H1 (cell line): Measurements from ENCODE around the gene NPTX1. TPM values are rescaled to one million over a fixed set of nuclear protein-coding genes. Genes with fewer than 3 reads are reported as not detected.

Experiments
- CTCF ChIA-PET: fragments of 300-600 bp; sonication (Branson Sonifier 250); formaldehyde crosslinking; loops from one replicate; lab custom pipeline; 2021; ENCODE audit not compliant: partially characterized antibody; lab: Charles Lee
- POLR2A ChIA-PET: fragments of 300-600 bp; sonication (Branson Sonifier 250); formaldehyde crosslinking; loops from one replicate; lab custom pipeline; 2021; ENCODE audit warnings: inconsistent platforms; ENCODE audit not compliant: partially characterized antibody; lab: Charles Lee
- DNase-seq, 2 experiments: peaks; one replicate each; pipeline versions ENCODE4 v3.0.0 to v3.0.0-alpha.2; 2010 to 2022; ENCODE audit warnings: low spot score in 2 of 2, low read depth in 1 of 2, mixed read lengths in 1 of 2
- FAIRE-seq: peaks from 2 replicates; lab custom pipeline; 2011; peaks lifted over from hg19 to GRCh38; lab: Jason Lieb, UNC
- H2AFZ ChIP-seq: 2 replicates; pipeline ENCODE4 v1.8.1; 2012; ENCODE audit warnings: low read length, inconsistent platforms
- H2AK5ac ChIP-seq: 2 replicates; pipeline ENCODE4 v1.6.1; 2013; ENCODE audit warnings: low read depth, low read length
- H2BK120ac ChIP-seq: replicated peaks from 2 replicates; pipeline ENCODE3; 2013; ENCODE audit warnings: low read depth, low read length, inconsistent platforms
- H2BK12ac ChIP-seq: 2 replicates; pipeline ENCODE4 v1.6.1; 2013; ENCODE audit warnings: low read depth, low read length
- H2BK15ac ChIP-seq: 2 replicates; pipeline ENCODE4 v1.6.1; 2013; ENCODE audit warnings: low read length
- H2BK20ac ChIP-seq: 2 replicates; pipeline ENCODE4 v1.6.1; 2013; ENCODE audit warnings: low read length
- H2BK5ac ChIP-seq: 2 replicates; pipeline ENCODE4 v1.6.1; 2013; ENCODE audit warnings: low read depth, low read length
- H3K14ac ChIP-seq: 2 replicates; pipeline ENCODE4 v1.6.1; 2013; ENCODE audit warnings: inconsistent platforms; ENCODE audit not compliant: insufficient read length
- H3K18ac ChIP-seq: 2 replicates; pipeline ENCODE4 v1.6.1; 2013; ENCODE audit warnings: low read length; ENCODE audit errors: extremely low read depth
- H3K23ac ChIP-seq: 2 replicates; pipeline ENCODE4 v1.6.1; 2013; ENCODE audit warnings: inconsistent platforms; ENCODE audit not compliant: insufficient read length
- H3K23me2 ChIP-seq: 2 replicates; pipeline ENCODE4 v1.6.1; 2013; ENCODE audit warnings: low read depth, low read length
- H3K27ac ChIP-seq: 2 replicates; pipeline ENCODE4 v1.6.1; 2011; ENCODE audit warnings: low read depth, low read length, inconsistent platforms
- H3K27me3 ChIP-seq, 4 experiments: replicated peaks in 1 of 4; 1 replicate in 1 of 4; 2 replicates in 3 of 4; pipeline versions ENCODE4 v1.6.1 to v1.8.1; 2011 to 2013; ENCODE audit warnings: low read length in 3 of 4, mild to moderate bottlenecking in 3 of 4, inconsistent platforms in 2 of 4, mixed read lengths in 2 of 4, moderate library complexity in 1 of 4; ENCODE audit not compliant: control insufficient read depth in 3 of 4, insufficient read depth in 3 of 4; ENCODE audit errors: extremely low read depth in 1 of 4
- H3K36me3 ChIP-seq, 4 experiments: 2 replicates each; pipeline versions ENCODE4 v1.6.1 to v1.8.1; 2011 to 2013; ENCODE audit warnings: mild to moderate bottlenecking in 4 of 4, low read length in 3 of 4, moderate library complexity in 2 of 4, control low read depth in 1 of 4, inconsistent platforms in 1 of 4; ENCODE audit not compliant: insufficient read depth in 4 of 4, control insufficient read depth in 2 of 4
- H3K4ac ChIP-seq: replicated peaks from 2 replicates; pipeline ENCODE3; 2013; ENCODE audit warnings: low read length, low read depth, mixed read lengths, inconsistent platforms; ENCODE audit not compliant: insufficient read length
- H3K4me1 ChIP-seq, 4 experiments: replicated peaks in 1 of 4; 1 replicate in 1 of 4; 2 replicates in 3 of 4; pipeline versions ENCODE4 v1.6.1 to v1.8.1; 2011 to 2013; ENCODE audit warnings: low read length in 3 of 4, inconsistent platforms in 2 of 4, mixed read lengths in 1 of 4; ENCODE audit not compliant: insufficient read depth in 4 of 4, control insufficient read depth in 3 of 4
- H3K4me2 ChIP-seq, 2 experiments: 2 replicates each; pipeline versions ENCODE4 v1.6.1 to v1.8.1; 2011 to 2013; ENCODE audit warnings: low read depth in 2 of 2, low read length in 2 of 2, control low read depth in 1 of 2, inconsistent platforms in 1 of 2, mild to moderate bottlenecking in 1 of 2; ENCODE audit not compliant: insufficient read depth in 1 of 2
- H3K4me3 ChIP-seq, 4 experiments: fragments of 200-600, 300-600 bp in 1 of 4; sonication (generic), shearing (Covaris generic), sonication (Bioruptor Twin) in 1 of 4; 2 replicates each; pipeline versions ENCODE4 v1.5.1 to v1.8.1; 2011 to 2016; ENCODE audit warnings: low read length in 4 of 4, low read depth in 3 of 4, control low read depth in 2 of 4, inconsistent platforms in 2 of 4, mild to moderate bottlenecking in 2 of 4, mixed read lengths in 1 of 4, moderate library complexity in 1 of 4; ENCODE audit not compliant: insufficient read depth in 2 of 4; ENCODE audit errors: extremely low read depth in 1 of 4
- H3K56ac ChIP-seq: replicated peaks from 2 replicates; pipeline ENCODE3; 2013; ENCODE audit warnings: low read depth, mild to moderate bottlenecking, mixed read lengths, low read length, inconsistent platforms; ENCODE audit not compliant: insufficient read length
- H3K79me1 ChIP-seq: 2 replicates; pipeline ENCODE4 v1.6.1; 2013; ENCODE audit warnings: low read depth, low read length, control low read depth
- H3K79me2 ChIP-seq, 2 experiments: 2 replicates each; pipeline versions ENCODE4 v1.6.1 to v1.8.1; 2012 to 2013; ENCODE audit warnings: low read length in 2 of 2, mild to moderate bottlenecking in 2 of 2, inconsistent platforms in 1 of 2; ENCODE audit not compliant: insufficient read depth in 2 of 2, control insufficient read depth in 1 of 2
- H3K9ac ChIP-seq, 4 experiments: replicated peaks in 1 of 4; 1 replicate in 1 of 4; 2 replicates in 3 of 4; pipeline versions ENCODE4 v1.6.1 to v1.8.1; 2011 to 2013; ENCODE audit warnings: low read depth in 3 of 4, low read length in 3 of 4, control low read depth in 2 of 4, mild to moderate bottlenecking in 2 of 4, moderate library complexity in 2 of 4, inconsistent platforms in 1 of 4; ENCODE audit errors: extremely low read depth in 1 of 4
- H3K9me3 ChIP-seq, 2 experiments: 2 replicates each; pipeline versions ENCODE4 v1.6.1 to v1.8.1; 2012 to 2013; ENCODE audit warnings: mild to moderate bottlenecking in 2 of 2, moderate library complexity in 2 of 2, control low read depth in 1 of 2, inconsistent platforms in 1 of 2, low read depth in 1 of 2, low read length in 1 of 2, mixed read lengths in 1 of 2; ENCODE audit not compliant: insufficient read depth in 2 of 2
- H4K20me1 ChIP-seq, 2 experiments: replicated peaks in 1 of 2; 2 replicates each; pipeline versions ENCODE3 to v1.8.1; 2011 to 2013; ENCODE audit warnings: inconsistent platforms in 2 of 2, low read length in 2 of 2, mild to moderate bottlenecking in 1 of 2; ENCODE audit not compliant: insufficient read depth in 2 of 2, control insufficient read depth in 1 of 2
- H4K5ac ChIP-seq: 2 replicates; pipeline ENCODE4 v1.6.1; 2013; ENCODE audit warnings: low read length, low read depth, mixed read lengths, inconsistent platforms; ENCODE audit not compliant: insufficient read length
- H4K8ac ChIP-seq: 2 replicates; pipeline ENCODE4 v1.8.0; 2013; ENCODE audit warnings: mild to moderate bottlenecking, moderate library complexity, low read length, inconsistent platforms; ENCODE audit not compliant: insufficient read depth; ENCODE audit errors: extremely low read depth
- H4K91ac ChIP-seq: replicated peaks from 2 replicates; pipeline ENCODE3; 2013; ENCODE audit warnings: low read length, mixed read lengths, inconsistent platforms; ENCODE audit not compliant: insufficient read length
- CTCF ChIP-seq, 3 experiments: IDR thresholded peaks; 1 replicate in 2 of 3; 2 replicates in 1 of 3; pipeline versions ENCODE4 v1.5.1 to v1.6.1; 2011; ENCODE audit warnings: low read length in 3 of 3, mild to moderate bottlenecking in 3 of 3, inconsistent platforms in 2 of 3, low read depth in 1 of 3, moderate library complexity in 1 of 3; ENCODE audit not compliant: insufficient read depth in 1 of 3; ENCODE audit errors: control extremely low read depth in 1 of 3
- WGBS, 2 experiments: shearing (Covaris generic) in 1 of 2; methylation state at CpG; one replicate each; pipeline versions ENCODE4 v1.1.6 to v1.1.7; 2013 to 2015; ENCODE audit warnings: low lambda C conversion rate in 2 of 2, mixed read lengths in 2 of 2, inconsistent platforms in 1 of 2, low coverage in 1 of 2, missing lambda C conversion rate in 1 of 2; ENCODE audit not compliant: insufficient replicate concordance in 2 of 2, insufficient coverage in 1 of 2, insufficient read length in 1 of 2; ENCODE audit errors: extremely low coverage in 1 of 2, missing lambda C conversion rate in 1 of 2; 5-methylcytosine and 5-hydroxymethylcytosine counted together
- polyA plus RNA-seq, 7 experiments: library from polyadenylated mRNA; depleted of rRNA in 3 of 7; stranded (reverse) in 5 of 7; unstranded in 2 of 7; fragments of >200 nt in 5 of 7; fragments of 200-250 nt in 2 of 7; gene quantifications; 1 replicate in 5 of 7; 2 replicates in 1 of 7; 4 replicates in 1 of 7; pipeline versions ENCODE4 v1.2.1 to v1.2.3, GENCODE V29; 2011 to 2013; ENCODE audit warnings: missing spikeins in 2 of 7, mixed read lengths in 2 of 7
- total RNA-seq: library from RNA; stranded (reverse); fragmentation: NEBNext Ultra II Directional; extraction: Animal tissue kit (Norgen Biotek cat#: 25700); gene quantifications from 2 replicates; pipeline ENCODE4 v1.2.1, GENCODE V29; 2021

The NPTX1 gene
- total and polyA plus RNA-seq, 2 of the 8 experiments (the other 6 are each of a cell fraction or from before 2014, with no cell fraction given) = 12.0 to 17.9 TPM

GRCh38 chr17:80430446-80431245, 45.8 kb downstream of the NPTX1 start:
- peaks cover 0 to 2% of the 10 kb centered on the region in 2 experiments for H4K20me1 ChIP-seq
- H2BK20ac ChIP-seq = no peak overlapping the region
- no peaks in the 10 kb centered on the region for H3K79me2 ChIP-seq
- no peaks in the 10 kb centered on the region for H3K9me3 ChIP-seq
- H3K27me3 ChIP-seq = no peaks in the 10 kb centered on the region; a peak in 1 of 7 replicates
- DNase-seq = no peak
- H2BK12ac ChIP-seq = no peak overlapping the region
- no peaks in the 10 kb centered on the region for H3K79me1 ChIP-seq
- no peak overlapping the region for H2BK120ac ChIP-seq
- H4K91ac ChIP-seq = no peak overlapping the region
- H3K18ac ChIP-seq = no peak overlapping the region
- CTCF ChIA-PET = interaction anchor here (1.1 to 1.6 kb wide), 2 partner anchors 78 to 548 kb away, joined by 3 read pairs; no protein-coding TSS in a partner anchor
- no peaks in the 10 kb centered on the region for H3K23me2 ChIP-seq
- H3K23ac ChIP-seq = no peak overlapping the region
- H3K36me3 ChIP-seq = no peaks in the 10 kb centered on the region; a peak in 1 of 8 replicates
- H3K4me3 ChIP-seq = no peak overlapping the region
- FAIRE-seq = no peak
- H3K27ac ChIP-seq = no peak overlapping the region
- H2BK15ac ChIP-seq = no peak overlapping the region
- H2AFZ ChIP-seq = no peak overlapping the region
- no peak overlapping the region for H3K4ac ChIP-seq
- H2BK5ac ChIP-seq = no peak overlapping the region
- no peak overlapping the region for H3K4me2 ChIP-seq
- H3K9ac ChIP-seq = no peak overlapping the region
- no peak overlapping the region for H2AK5ac ChIP-seq
- WGBS, 2 experiments = 86% methylated on average over 11 of the region's 15 CpGs; no CpG with 5 or more reads in 1 of the 2 experiments
- H3K14ac ChIP-seq = no peak overlapping the region
- POLR2A ChIA-PET = no interaction called here
- no peak overlapping the region for H4K5ac ChIP-seq
- H3K56ac ChIP-seq = no peak overlapping the region
- TF ChIP-seq CTCF (IDR thresholded peaks at IDR 0.05; ENCODE audit: control extremely low read depth in 1 of 3, insufficient read depth in 1 of 3, low read depth in 1 of 3, low read length in 3 of 3) = no peak
- H4K8ac ChIP-seq = peak overlapping the region; percentile 63; the same call in 1 of the 2 replicates
- H3K4me1 ChIP-seq = peaks cover 0 to 8% (median 2%) of the 10 kb centered on the region in 4 experiments; a peak in 3 of 7 replicates
